Heart left ventricle (tissue), 16 donors: ENCODE results near the gene NEK10. TPM values are rescaled to one million over a fixed set of nuclear protein-coding genes. Genes with fewer than 3 reads are reported as not detected.

Source experiments
- ATAC-seq, 4 donors: fragments of 200-7000 bp; cut with Tn5 transposase; one replicate each; pipeline ENCODE4 v1.9.1; 2020 to 2022; ENCODE audit warnings: moderate library complexity in 4 of 4, mild to moderate bottlenecking in 3 of 4, moderate number of reproducible peaks in 1 of 4
- DNase-seq, 5 donors: peaks; one replicate each; pipeline ENCODE4 v3.0.0-alpha.2; 2020
- H3K27ac ChIP-seq, 12 donors: fragments of 200-600 bp; sonication (generic) in 4 of 12; one replicate each; pipeline versions ENCODE4 v1.5.0 to v1.8.0; 2016 to 2022; ENCODE audit warnings: mild to moderate bottlenecking in 2 of 12
- H3K27me3 ChIP-seq, 9 donors: fragments of 200-600 bp; sonication (generic) in 2 of 9; one replicate each; pipeline versions ENCODE4 v1.5.1 to v1.8.0; 2016 to 2022; ENCODE audit warnings: mild to moderate bottlenecking in 3 of 9
- H3K36me3 ChIP-seq, 9 donors: fragments of 200-600 bp; sonication (generic) in 2 of 9; one replicate each; pipeline versions ENCODE4 v1.5.0 to v1.8.0; 2018 to 2022; ENCODE audit warnings: mild to moderate bottlenecking in 2 of 9
- H3K4me1 ChIP-seq, 12 donors: fragments of 200-600 bp; sonication (generic) in 4 of 12; one replicate each; pipeline versions ENCODE4 v1.5.0 to v1.8.0; 2016 to 2022; ENCODE audit warnings: mild to moderate bottlenecking in 3 of 12
- H3K4me3 ChIP-seq, 12 donors: fragments of 200-600 bp; sonication (generic) in 4 of 12; one replicate each; pipeline versions ENCODE4 v1.5.0 to v1.8.0; 2017 to 2022; ENCODE audit warnings: mild to moderate bottlenecking in 9 of 12, moderate library complexity in 4 of 12
- H3K9me3 ChIP-seq, 12 donors: fragments of 200-600 bp; sonication (generic) in 4 of 12; one replicate each; pipeline versions ENCODE4 v1.5.0 to v1.8.0; 2016 to 2022; ENCODE audit warnings: mild to moderate bottlenecking in 1 of 12
- POLR2A ChIP-seq, 2 donors: fragments of 450-650 bp; IDR thresholded peaks; one replicate each; pipeline ENCODE4 v1.6.1; 2017; ENCODE audit warnings: antibody characterized with exemption in 2 of 2, mild to moderate bottlenecking in 2 of 2, moderate library complexity in 2 of 2
- WGBS, 4 donors: extraction: QIAGEN DNeasy Blood & Tissue Kit in 2 of 4; methylation state at CpG; one replicate each; pipeline versions ENCODE4 v1.1.5 to v1.1.7; 2013 to 2018; 5-methylcytosine and 5-hydroxymethylcytosine counted together
- intact Hi-C, 10 donors: fragments of 100-400 bp; cut with DNase I; formaldehyde crosslinking; loops; one replicate each; pipeline versions ENCODE4 v1.11.1 to v1.14.2; 2022
- polyA plus RNA-seq, 2 donors: library from polyadenylated mRNA; stranded (reverse); fragments of 200-250 nt; gene quantifications; one replicate each; pipeline ENCODE4 v1.2.3, GENCODE V29; 2013
- total RNA-seq, 9 donors: library from RNA; depleted of rRNA in 2 of 9; stranded (reverse); fragments of >200 nt in 2 of 9; fragmentation: NEBNext Ultra II Directional in 3 of 9; extraction: Animal tissue kit (Norgen Biotek cat#: 25700) in 3 of 9; gene quantifications; one replicate each; pipeline versions ENCODE4 v1.1.0 to v1.2.4, GENCODE V29; 2016 to 2023
- TF ChIP-seq, protein P1 (sequence below), 12 donors: fragments of 200-600 bp; sonication (generic) in 4 of 12; IDR thresholded peaks; one replicate each; pipeline versions ENCODE4 v1.5.0 to v1.8.0; 2018 to 2022; ENCODE audit warnings: antibody characterized with exemption in 12 of 12, mild to moderate bottlenecking in 5 of 12
- donor health status: ischemic (EF 13 %, LVEDD 7.1; RV severe dilation, severe dysfunction).
- donor health status: healthy with polysubstance abuse.
- donor health status: DM: no; HTN: yes; CAD: no.
- donor health status: DM: no; HTN: no; CAD: no.
- donor health status: ischemic (EF 25% LVEDD 6.9; RV normal size, moderate dysfunction).
- donor health status: ischemic (EF 25% LVEDD 5.7; RV mildly dilated, moderate dysfunction).
- donor health status: healthy.
- donor health status: DM: yes; HTN: yes; CAD: no.
- donor health status: ischemic (EF 35%, LVEDD 5.7; RV mildly dilated, moderate dysfunction).
- donor health status: nonischemic (EF 11% LVEDD 7.7; RV severe dilation, severe dysfunction).
- donor health status: DM: yes; HTN: yes; CAD: no.
- donor health status: PGD.
- donor health status: ischemic (EF 29% LVEDD 5.4; RV normal size, mild dysfunction).
- donor health status: nonischemic (EF 23%, LVEDD 6.1; RV moderate dilation, normal function).

NEK10 gene
- total and polyA plus RNA-seq, 11 donors, result 0.72 to 22.5 (median 7.1) TPM

DNA sequence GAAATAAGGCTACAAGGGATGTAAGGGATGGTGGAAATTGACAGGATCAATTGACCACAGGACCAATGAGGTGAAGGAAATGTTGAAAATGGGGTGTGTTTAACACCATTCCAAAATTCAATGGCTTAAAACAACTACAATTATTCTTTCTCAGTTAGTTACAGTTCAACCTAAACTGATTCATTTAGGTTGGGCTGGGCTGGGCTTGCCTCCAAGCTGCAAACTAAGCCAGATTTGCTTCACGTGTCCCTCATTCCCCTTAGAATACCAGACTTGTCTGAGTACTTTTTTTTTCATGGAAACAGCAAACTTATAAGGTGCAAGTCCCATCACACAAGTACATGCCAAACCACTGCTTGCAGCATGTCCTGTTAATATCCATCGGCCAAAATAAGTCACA lies 280.1 kb downstream of the NEK10 start:
- H3K27ac ChIP-seq, result no peak overlapping the region
- no peak for TF ChIP-seq POLR2A (IDR thresholded peaks at IDR 0.05)
- TF ChIP-seq, protein P1, sequence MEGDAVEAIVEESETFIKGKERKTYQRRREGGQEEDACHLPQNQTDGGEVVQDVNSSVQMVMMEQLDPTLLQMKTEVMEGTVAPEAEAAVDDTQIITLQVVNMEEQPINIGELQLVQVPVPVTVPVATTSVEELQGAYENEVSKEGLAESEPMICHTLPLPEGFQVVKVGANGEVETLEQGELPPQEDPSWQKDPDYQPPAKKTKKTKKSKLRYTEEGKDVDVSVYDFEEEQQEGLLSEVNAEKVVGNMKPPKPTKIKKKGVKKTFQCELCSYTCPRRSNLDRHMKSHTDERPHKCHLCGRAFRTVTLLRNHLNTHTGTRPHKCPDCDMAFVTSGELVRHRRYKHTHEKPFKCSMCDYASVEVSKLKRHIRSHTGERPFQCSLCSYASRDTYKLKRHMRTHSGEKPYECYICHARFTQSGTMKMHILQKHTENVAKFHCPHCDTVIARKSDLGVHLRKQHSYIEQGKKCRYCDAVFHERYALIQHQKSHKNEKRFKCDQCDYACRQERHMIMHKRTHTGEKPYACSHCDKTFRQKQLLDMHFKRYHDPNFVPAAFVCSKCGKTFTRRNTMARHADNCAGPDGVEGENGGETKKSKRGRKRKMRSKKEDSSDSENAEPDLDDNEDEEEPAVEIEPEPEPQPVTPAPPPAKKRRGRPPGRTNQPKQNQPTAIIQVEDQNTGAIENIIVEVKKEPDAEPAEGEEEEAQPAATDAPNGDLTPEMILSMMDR (IDR thresholded peaks at IDR 0.05), result no peak
- 33 to 48% (median 38%) methylated on average over 2 of the region's 2 CpGs for WGBS, 4 donors
- H3K9me3 ChIP-seq, result no peaks in the 10 kb centered on the region
- intact Hi-C loops, result no loop called here
- H3K4me1 ChIP-seq, result peaks cover 0 to 46% (median 18%) of the 10 kb centered on the region in 12 donors
- ATAC-seq, result peak in 1 of 4 donors; percentile 37
- no peaks in the 10 kb centered on the region for H3K36me3 ChIP-seq
- H3K27me3 ChIP-seq, result no peaks in the 10 kb centered on the region
- H3K4me3 ChIP-seq, result no peak overlapping the region
- DNase-seq, result peak in 3 of 5 donors; percentile 27 to 57 (median 28)

DNA sequence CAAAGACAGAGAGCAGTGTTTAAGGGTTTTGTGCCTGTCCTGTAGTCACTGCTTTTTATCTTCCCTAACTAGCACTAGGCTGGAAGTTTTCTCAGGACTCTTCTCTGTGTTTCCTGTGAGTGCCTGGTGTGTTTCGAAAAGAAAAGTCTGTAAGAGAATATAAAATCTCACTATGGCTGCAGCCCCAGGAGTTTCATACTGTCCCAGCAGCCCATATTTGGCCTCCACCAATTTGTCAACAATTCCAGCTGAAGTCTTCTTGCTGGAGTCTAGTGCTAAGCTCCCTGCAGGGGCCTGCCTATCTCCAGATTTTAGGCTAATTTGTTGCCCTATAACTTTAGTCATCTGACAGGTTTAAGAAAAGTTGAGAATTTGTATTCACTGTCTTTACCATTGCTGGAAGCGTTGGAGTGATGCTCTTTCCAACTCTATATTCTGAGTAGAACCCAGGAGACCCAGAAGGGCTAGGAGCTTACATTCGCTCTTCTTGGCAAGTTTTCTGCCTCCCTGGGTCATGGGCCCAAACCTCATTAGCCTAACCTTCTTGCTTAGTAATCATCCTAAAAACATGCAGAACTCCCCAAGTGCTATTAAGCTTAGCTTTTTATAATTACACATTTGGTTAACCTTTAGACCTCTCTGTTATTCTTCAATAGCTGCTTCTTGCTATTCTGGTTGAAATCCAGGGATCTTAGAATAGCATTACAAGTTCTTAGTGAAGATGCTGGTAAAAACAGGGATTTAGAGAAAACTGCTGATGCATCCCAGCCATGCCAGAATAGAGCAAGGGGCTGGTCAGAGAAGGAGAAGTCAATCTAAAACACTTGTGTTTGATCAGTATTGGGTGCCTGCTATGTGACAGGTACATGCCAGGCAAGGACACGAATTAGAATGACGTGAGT lies 283.1 kb downstream of the NEK10 start:
- Histone ChIP-seq H3K27me3 (no peaks in the 10 kb centered on the region), H3K4me3 (no peak overlapping the region), H3K4me1 (peaks cover 0 to 46% (median 18%) of the 10 kb centered on the region in 12 donors), H3K27ac (peak overlapping the region in 3 of 12 donors; percentile 13 to 38 (median 18)), H3K36me3 (no peaks in the 10 kb centered on the region), H3K9me3 (no peaks in the 10 kb centered on the region)
- ATAC-seq (peak in 1 of 4 donors; percentile 31), DNase-seq (no peak)
- intact Hi-C loops, result no loop called here
- WGBS, 4 donors, result 70 to 80% (median 73%) methylated on average over 5 of the region's 5 CpGs
- TF ChIP-seq POLR2A (IDR thresholded peaks at IDR 0.05), result no peak
- TF ChIP-seq, protein P1 (IDR thresholded peaks at IDR 0.05), result no peak

DNA sequence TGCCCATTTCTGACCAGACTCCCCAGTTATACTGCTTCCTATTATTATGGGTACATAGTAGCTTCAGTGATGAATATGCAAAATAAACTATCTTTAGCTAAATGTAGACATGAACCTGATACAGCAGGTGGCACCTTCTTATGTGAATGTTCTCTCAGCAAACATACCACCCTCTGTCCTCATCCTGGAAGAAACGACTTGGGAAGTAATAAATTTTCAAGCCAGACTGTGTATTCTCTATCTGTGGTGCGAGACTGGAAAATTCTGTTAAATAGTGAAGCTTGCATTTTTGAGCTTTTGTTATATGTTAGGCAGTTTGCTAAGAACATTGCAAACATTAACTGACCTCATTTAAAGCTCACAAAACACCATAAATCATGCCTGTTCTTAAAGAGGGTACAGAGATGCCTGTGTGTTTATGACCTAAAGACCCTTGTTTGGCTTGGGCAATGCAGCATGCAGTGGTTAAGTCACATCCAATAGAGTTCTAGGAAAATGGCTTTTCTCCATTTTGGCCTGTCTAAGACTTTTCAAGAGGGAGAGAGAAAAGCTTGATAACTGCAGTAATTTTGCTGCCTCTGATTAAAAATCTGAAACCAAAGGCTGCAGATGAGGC lies 287.1 kb downstream of the NEK10 start:
- Histone ChIP-seq H3K27ac (no peak overlapping the region), H3K9me3 (no peaks in the 10 kb centered on the region), H3K36me3 (no peaks in the 10 kb centered on the region), H3K27me3 (no peaks in the 10 kb centered on the region), H3K4me1 (peaks cover 0 to 35% (median 2%) of the 10 kb centered on the region in 12 donors), H3K4me3 (no peak overlapping the region)
- intact Hi-C loops, result no loop called here
- TF ChIP-seq, protein P1 (IDR thresholded peaks at IDR 0.05), result no peak
- ATAC-seq, result no peak
- DNase-seq, result no peak
- WGBS, 4 donors, result 61 to 71% (median 69%) methylated on average over 2 of the region's 2 CpGs

GRCh38 chr3:27081566-27081965 lies 287.6 kb downstream of the NEK10 start:
- intact Hi-C loops, result no loop called here
- H3K27ac ChIP-seq, result no peak overlapping the region
- peak in 1 of 5 donors; percentile 23 for DNase-seq
- WGBS, 4 donors, result 73 to 88% (median 79%) methylated on average over 5 of the region's 5 CpGs
- H3K27me3 ChIP-seq, result no peaks in the 10 kb centered on the region
- no peak for TF ChIP-seq POLR2A (IDR thresholded peaks at IDR 0.05)
- TF ChIP-seq, protein P1 (IDR thresholded peaks at IDR 0.05), result no peak
- H3K4me1 ChIP-seq, result peaks cover 0 to 31% (median 2%) of the 10 kb centered on the region in 12 donors
- no peak overlapping the region for H3K4me3 ChIP-seq
- H3K36me3 ChIP-seq, result no peaks in the 10 kb centered on the region
- ATAC-seq, result peak in 1 of 4 donors; percentile 84
- H3K9me3 ChIP-seq, result no peaks in the 10 kb centered on the region
